ENCODE results near the gene GUCY1B1.
"Not testable (repeated sequence)": the region's sequence is repeated elsewhere in the genome, so short reads cannot be mapped to it uniquely, and the experiment has no call there.

The GUCY1B1 gene

DNA sequence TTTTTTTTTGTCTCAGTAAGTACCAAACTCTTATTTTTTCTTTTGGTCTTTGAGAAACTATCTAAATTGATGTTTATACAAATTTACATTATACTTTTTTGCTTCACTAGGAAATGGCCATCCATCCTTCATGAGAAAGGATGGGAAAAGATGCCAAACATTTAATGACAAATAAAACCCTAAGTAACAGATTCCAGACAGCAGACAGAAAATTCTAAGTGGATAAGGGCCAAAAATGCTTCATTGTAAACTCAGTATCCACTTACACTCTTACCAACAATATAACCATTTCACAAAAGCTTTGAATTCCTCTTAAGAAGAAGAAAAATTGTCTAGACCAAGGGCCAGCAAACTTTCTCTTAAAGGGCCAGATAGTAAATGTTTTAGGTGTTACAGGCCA is 3.5 kb downstream of the GUCY1B1 start:
- DNase-seq: peak; percentile 42

DNA sequence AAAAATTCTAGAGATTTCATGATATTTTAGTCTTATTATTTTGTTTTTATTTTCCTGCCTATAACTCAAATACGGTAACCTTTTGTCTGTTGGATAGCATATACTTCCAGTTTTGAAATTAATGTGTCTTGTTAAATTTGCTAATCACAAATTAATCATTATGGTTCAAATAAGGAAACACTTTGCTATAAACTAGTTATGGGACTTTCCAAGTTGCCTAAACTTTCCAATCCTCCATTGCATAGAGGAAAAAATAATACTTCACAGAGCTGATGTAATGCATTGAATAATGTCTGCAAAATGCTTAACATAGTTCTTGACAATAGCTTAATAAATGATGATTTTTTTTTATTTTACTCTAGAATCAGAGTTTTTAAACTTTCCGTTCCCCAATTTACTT is 4.7 kb downstream of the GUCY1B1 start:
- DNase-seq: no peak

DNA sequence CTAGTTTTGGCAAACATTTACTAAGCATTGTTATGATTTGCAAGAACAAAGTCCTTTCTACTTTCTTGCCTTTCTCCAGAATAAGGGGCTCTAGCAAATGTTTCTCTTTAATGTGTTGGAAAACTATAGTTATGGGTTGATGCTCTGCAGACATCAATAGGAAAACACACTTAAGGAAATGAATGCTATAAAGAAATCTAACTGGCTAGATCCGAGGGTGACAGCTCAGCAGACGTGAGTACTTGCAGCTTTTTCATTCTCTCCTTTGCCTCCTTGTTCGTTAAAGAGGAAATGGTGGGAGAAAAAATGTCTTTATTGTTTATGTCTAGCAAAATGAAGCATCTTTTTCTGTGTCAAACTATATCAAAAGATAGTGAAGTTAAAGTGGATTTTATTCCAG is 6.3 kb downstream of the GUCY1B1 start:
- DNase-seq: no peak

DNA sequence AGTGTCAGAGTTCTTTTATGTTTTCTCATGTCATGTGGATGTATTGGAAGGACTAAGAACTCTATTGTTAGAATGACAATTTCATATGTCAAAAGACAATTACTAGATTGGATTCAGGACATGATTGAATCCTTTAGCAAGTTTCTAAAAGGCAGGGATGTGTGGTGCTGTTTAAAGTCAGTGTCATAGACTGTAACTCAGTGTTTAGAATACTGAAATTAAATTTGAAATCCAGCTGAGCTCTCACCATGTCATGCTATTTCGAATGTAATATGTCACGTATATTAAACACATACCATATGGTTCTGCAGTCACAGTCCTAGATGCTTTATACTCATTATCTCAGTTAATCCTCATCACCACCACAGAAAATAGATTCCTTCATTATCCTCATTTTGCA is 7.8 kb downstream of the GUCY1B1 start:
- DNase-seq: no peak

GRCh38 chr4:155768370-155768769 is 9.5 kb downstream of the GUCY1B1 start:
- no peak for DNase-seq

GRCh38 chr4:155769090-155769489 is 10.3 kb downstream of the GUCY1B1 start:
- no peak for DNase-seq

DNA sequence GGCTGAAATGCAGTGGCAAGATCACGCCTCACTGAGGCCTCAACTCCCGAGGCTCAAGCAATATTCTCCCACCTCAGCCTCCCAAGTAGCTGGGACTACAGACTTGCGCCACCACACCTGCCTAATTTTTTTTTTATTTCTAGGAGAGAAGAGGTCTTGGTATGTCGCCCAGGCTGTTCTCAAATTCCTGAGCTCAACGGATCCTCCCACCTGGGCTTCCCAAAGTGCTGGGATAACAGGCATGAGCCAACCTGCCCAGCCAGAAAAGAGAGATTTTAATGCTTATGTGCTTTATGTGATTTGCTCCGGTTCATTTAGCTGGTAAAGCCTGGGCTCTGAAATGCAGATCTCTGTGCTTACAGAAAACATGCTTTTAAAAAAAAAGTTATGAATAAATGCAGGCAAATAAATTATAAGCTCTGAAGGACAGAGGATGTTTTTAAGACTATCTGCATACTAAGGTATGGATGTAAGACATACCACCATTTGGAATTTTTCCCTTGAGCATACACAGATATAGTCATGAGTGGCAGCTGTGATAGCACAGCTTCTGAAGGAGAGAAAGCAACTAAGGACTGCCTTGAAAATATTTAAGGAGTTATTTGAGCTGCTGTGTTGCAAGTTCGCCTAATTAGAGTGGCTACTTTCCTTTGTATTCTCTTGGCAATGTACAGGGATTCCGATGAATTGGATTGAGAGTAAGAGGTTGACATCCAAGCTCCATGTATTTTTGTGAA is 13.8 kb downstream of the GUCY1B1 start:
- DNase-seq: no peak

DNA sequence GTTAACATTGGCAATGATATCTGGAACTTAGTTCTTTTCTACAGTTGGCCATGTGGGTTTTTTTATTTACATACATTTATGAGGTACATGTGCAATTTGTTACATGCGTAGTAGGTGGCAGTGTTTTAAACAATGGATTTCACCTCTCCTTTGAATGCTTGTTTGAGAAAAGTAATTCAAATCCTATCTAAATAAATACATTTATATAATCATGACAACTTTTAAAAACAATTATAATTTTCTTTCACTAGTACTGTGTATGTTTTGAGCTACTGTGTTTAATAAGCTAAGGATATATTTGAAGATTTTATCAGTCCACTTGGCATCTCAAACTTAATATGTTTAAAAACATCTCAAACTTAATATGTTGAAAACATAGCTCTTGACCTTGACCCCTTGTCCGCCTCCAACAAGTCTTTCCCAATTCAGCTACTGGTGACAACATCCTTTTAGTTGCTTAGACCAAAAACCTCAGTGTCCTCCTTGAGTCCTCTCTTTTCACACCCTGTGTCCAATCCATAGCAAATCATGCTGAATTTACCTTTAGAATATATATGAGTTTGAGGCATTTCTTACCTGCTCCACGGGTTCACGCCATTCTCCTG is 14.5 kb downstream of the GUCY1B1 start:
- DNase-seq: no peak

GRCh38 chr4:155774033-155774432 is 15.2 kb downstream of the GUCY1B1 start:
- DNase-seq: no peak

DNA sequence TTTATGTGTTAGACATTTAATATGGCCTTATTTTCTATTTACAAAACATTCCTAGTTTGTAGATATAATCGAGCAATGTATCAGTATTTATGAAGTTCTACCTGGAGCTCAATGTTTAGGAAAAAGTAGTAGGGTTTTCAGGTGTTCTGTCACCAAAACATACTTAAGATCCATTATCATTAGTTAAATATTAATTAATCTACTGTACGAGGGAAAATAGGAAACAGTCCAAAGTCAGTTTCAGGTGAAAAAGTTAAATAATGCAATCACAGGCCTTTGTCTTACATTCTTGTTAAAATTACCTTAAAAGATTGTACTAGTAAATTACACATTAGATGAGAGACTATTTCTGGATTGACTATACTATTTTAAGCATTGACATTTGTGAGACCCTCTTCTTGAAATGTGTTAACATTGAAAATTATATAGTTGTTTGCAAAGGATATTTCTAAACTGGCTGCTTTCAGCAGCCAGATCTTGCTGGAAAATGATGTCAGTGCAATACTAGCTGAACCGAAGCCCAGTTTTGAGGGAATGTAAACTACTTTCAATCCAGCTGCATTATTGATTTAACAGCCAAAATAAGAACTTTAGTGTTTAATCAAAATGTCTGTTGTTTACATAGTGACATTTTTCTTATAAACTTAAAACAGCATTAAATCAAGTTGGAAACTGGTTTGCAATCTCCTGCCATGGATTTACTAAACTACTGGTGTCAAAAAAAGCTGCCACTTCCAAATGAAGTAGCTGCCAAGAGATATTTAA is 19.3 kb downstream of the GUCY1B1 start:
- DNase-seq: peak; percentile 26

GRCh38 chr4:155780775-155781174 is 22.0 kb downstream of the GUCY1B1 start:
- peak; percentile 40 for DNase-seq

DNA sequence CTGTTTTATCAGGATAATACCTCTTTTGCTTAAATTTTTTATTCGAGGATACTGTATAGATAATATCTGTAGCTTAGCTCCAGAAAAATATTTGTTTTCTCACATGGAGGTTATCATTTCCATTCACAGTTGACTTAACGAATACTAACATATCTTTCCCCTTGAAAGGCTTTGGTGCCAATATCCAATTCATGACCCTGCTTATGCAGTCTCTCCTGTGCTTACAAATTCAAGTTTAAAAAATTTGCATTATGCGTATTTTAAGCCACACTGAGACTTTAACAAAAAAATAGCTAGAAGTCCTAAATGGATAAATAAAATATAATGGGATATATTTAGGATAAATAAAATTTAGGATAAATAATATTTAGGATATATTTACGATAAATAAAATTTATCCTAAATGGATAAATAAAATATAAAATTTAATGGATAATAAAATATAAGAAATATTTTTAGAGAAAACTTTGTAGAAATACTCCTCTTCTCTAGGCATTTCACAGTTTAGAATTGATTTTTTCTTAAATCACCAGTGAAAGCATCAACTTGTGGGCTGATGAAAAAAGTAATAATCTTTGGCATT is 22.5 kb downstream of the GUCY1B1 start:
- DNase-seq: no peak

DNA sequence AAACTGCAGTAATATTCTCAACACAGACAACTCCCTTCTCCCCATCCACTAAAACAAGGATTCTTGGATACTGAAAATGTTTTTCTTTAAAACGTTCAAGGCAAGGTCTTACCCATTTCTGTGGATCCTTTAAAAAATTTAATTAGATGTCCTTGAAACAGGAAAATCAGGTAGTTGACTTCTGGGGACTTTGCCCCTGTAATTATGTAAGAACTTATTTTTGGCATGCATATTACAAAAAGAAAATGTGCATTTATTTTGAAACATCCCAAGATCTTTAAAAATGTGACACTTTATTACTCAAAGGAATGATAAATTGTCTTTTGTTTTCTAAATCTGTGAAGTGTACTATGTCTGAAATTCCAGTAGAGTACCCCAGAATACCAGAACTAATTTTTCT is 25.8 kb downstream of the GUCY1B1 start:
- no peak for DNase-seq

- DNase-seq: no peak
These were observed 27.0 kb downstream of the GUCY1B1 start for GRCh38 chr4:155785828-155786227.

GRCh38 chr4:155787113-155787710 is 28.4 kb downstream of the GUCY1B1 start:
- peak; percentile 66 for DNase-seq

GRCh38 chr4:155789391-155789790 is 30.6 kb downstream of the GUCY1B1 start:
- DNase-seq: no peak

- DNase-seq: no peak
These were observed 31.2 kb downstream of the GUCY1B1 start for GRCh38 chr4:155789982-155790381.

DNA sequence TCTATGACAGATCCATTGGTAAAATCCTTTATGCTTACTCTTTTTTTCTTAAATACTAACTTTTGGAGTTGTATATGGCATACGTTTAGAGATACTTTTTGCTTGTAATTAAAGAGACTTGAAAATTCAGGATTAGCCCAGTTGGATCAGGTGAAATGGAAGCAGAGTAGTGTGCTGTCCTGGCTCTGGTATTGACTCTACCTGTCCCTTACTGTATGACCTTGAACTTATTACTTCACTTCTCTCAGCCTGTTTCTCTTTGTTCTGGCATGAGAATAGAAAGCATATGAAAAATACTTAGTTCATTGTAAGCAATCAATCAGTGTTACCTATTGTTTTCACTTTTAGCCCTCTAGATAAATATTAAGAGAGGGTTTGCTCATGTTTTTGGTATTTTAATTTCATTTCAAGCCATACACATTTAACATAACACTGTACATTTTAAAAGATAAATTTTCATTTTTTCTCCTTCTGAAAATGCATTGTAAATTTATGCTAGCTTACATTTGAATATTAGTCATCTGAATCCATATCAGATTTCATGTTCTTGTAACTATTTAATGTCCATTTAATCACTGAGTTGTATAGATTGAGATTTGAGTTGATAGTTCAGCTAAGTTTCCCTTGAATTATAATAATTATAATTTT is 35.9 kb downstream of the GUCY1B1 start:
- no peak for DNase-seq

DNA sequence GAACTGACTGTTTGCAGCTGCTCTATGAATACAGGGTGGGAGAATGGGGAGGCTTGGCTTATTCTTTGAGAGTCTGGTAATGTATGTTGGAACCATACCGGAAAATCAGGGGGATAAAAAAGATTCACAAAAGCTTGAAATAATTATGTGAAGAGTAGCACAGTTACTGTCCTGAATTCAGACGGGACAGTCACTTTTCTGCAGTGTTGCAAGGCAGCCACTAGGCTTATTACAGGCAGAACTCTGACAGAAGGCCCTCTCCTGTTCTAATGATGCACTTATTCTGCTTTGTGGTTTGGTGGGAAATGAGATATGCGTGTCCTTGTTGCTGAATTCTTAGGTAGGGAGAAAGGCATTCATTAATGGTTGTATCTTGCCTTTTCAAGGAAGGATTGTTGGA is 37.2 kb downstream of the GUCY1B1 start:
- peak; percentile 65 for DNase-seq

DNA sequence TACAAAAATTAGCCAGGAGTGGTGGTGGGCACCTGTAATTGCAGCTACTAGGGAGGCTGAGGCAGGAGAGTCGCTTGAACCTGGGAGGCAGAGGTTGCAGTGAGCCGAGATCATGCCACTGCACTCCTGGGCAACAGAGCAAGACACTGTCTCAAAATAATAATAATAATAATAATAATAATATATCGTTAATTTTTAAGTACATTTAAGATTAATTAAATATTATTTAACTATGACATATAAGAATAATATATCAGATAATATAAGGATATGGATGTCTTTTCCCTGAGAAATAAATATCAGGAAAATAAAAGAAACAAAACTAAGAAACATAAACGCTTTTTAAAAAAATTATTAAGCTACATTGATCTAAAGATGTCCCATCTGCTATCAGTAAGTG is 38.8 kb downstream of the GUCY1B1 start:
- DNase-seq: not testable (repeated sequence)

DNA sequence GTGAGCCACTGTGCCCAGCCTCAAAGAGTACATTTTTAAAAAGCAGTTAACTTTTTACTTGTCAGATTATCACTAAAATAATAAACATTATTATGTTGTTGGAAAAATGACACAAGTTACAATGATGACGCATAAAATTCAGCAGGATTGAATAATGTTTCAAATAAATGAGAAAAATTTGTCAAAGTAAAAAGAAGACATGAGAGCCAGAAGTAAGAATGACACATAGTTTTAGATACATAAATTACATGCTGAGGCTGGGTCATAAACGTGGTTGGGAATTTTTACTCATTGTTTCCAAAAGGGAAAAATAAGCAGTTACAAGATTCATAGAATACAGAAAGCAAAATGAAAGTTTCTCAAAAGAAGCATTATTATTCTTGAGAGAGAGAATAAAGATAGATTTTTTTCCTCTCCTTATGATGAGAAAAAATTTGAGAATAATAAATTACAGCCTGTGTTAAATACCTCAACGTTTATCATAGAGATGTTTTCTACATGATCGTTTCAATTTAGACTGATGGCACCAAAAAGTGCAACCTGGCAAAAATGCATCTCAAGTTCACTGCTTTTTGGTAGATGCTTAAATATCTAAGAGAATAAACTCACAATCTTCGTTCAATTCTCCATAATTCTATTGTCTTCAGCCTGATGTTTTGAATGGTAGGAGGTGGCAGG is 40.4 kb downstream of the GUCY1B1 start:
- DNase-seq: peak; percentile 61

DNA sequence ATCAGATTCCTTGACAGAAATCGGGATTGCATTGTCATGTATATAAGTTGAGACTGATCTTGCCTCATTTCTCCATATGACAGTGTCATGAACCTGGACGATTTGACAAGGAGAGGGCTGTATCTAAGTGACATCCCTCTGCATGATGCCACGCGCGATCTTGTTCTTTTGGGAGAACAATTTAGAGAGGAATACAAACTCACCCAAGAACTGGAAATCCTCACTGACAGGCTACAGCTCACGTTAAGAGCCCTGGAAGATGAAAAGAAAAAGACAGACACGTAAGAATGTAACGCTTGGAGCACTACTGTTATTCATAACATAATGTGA is 40.9 kb downstream of the GUCY1B1 start:
- DNase-seq: no peak

Data from fibroblast of skin of right quadriceps (primary cell).